Neuronal stem cell (in vitro differentiated cells): Measurements from ENCODE around the gene CDK11B.

Experiments used
- DNase-seq: peaks from one replicate; pipeline ENCODE4 v3.0.0-alpha.2; 2013; ENCODE audit warnings: low spot score
- H2AFZ ChIP-seq: one replicate; pipeline ENCODE4 v1.6.1; 2013; ENCODE audit warnings: mild to moderate bottlenecking, low read length, inconsistent platforms
- H2AK5ac ChIP-seq: 2 replicates; pipeline ENCODE4 v1.6.1; 2013; ENCODE audit warnings: low read depth, mild to moderate bottlenecking, inconsistent platforms, low read length, moderate library complexity, mixed read lengths
- H2BK120ac ChIP-seq: 2 replicates; pipeline ENCODE4 v1.6.1; 2013; ENCODE audit warnings: low read depth, mild to moderate bottlenecking, inconsistent platforms, low read length, moderate library complexity, mixed read lengths
- H2BK12ac ChIP-seq: one replicate; pipeline ENCODE4 v1.6.1; 2013; ENCODE audit warnings: low read length, inconsistent platforms
- H2BK15ac ChIP-seq: 2 replicates; pipeline ENCODE4 v1.6.1; 2013; ENCODE audit warnings: mild to moderate bottlenecking, low read length, inconsistent platforms, mixed read lengths
- H2BK5ac ChIP-seq: one replicate; pipeline ENCODE4 v1.6.1; 2013; ENCODE audit warnings: inconsistent platforms, mild to moderate bottlenecking, low read length, moderate library complexity
- H3K14ac ChIP-seq: one replicate; pipeline ENCODE4 v1.6.1; 2013; ENCODE audit warnings: low read length, inconsistent platforms
- H3K18ac ChIP-seq: 2 replicates; pipeline ENCODE4 v1.6.1; 2013; ENCODE audit warnings: low read length, inconsistent platforms
- H3K23ac ChIP-seq: 2 replicates; pipeline ENCODE4 v1.6.1; 2013; ENCODE audit warnings: low read depth, mild to moderate bottlenecking, mixed read lengths, low read length, inconsistent platforms; ENCODE audit not compliant: poor library complexity
- H3K27ac ChIP-seq: replicated peaks from 3 replicates; pipeline ENCODE4 v1.5.1; 2013; ENCODE audit warnings: low read length, inconsistent platforms
- H3K27me3 ChIP-seq, 3 experiments: 2 replicates each; pipeline ENCODE4 v1.6.1; 2013; ENCODE audit warnings: low read length in 3 of 3, mild to moderate bottlenecking in 2 of 3, inconsistent platforms in 1 of 3, low read depth in 1 of 3, mixed read lengths in 1 of 3, moderate library complexity in 1 of 3; ENCODE audit not compliant: control insufficient read depth in 3 of 3, insufficient read depth in 3 of 3
- H3K36me3 ChIP-seq, 2 donors: replicated peaks in 1 of 2; 2 replicates each; pipeline ENCODE4 v1.6.1; 2013; ENCODE audit warnings: low read length in 2 of 2; ENCODE audit not compliant: control insufficient read depth in 2 of 2, insufficient read depth in 2 of 2
- H3K4ac ChIP-seq: 2 replicates; pipeline ENCODE4 v1.6.1; 2013; ENCODE audit warnings: inconsistent platforms, mild to moderate bottlenecking, low read length, moderate library complexity
- H3K4me1 ChIP-seq, 2 donors: 1 replicate in 1 of 2; 2 replicates in 1 of 2; pipeline ENCODE4 v1.6.1; 2013; ENCODE audit warnings: low read length in 2 of 2, low read depth in 1 of 2; ENCODE audit not compliant: control insufficient read depth in 2 of 2, insufficient read depth in 1 of 2
- H3K4me2 ChIP-seq: one replicate; pipeline ENCODE4 v1.6.1; 2013; ENCODE audit warnings: mild to moderate bottlenecking, low read length, inconsistent platforms; ENCODE audit not compliant: insufficient read depth, poor library complexity, severe bottlenecking
- H3K4me3 ChIP-seq, 2 donors: 2 replicates each; pipeline ENCODE4 v1.5.1; 2013; ENCODE audit warnings: low read length in 2 of 2, mild to moderate bottlenecking in 2 of 2, inconsistent platforms in 1 of 2, moderate library complexity in 1 of 2
- H3K79me1 ChIP-seq: one replicate; pipeline ENCODE4 v1.6.1; 2013; ENCODE audit warnings: low read depth, mild to moderate bottlenecking, inconsistent platforms, low read length, moderate library complexity
- H3K9ac ChIP-seq: one replicate; pipeline ENCODE4 v1.6.1; 2013; ENCODE audit warnings: mild to moderate bottlenecking, low read depth, low read length, inconsistent platforms; ENCODE audit not compliant: poor library complexity
- H3K9me3 ChIP-seq, 2 donors: replicated peaks in 1 of 2; 2 replicates each; pipeline versions ENCODE3 to v1.6.1; 2013; ENCODE audit warnings: low read length in 2 of 2, mild to moderate bottlenecking in 2 of 2, inconsistent platforms in 1 of 2, low read depth in 1 of 2, mixed read lengths in 1 of 2, moderate library complexity in 1 of 2; ENCODE audit not compliant: control insufficient read depth in 2 of 2, insufficient read depth in 1 of 2
- H4K8ac ChIP-seq: one replicate; pipeline ENCODE4 v1.6.1; 2013; ENCODE audit warnings: low read depth, mild to moderate bottlenecking, inconsistent platforms, low read length, moderate library complexity
- H4K91ac ChIP-seq: one replicate; pipeline ENCODE4 v1.6.1; 2013; ENCODE audit warnings: low read length, low read depth, mild to moderate bottlenecking, inconsistent platforms; ENCODE audit not compliant: poor library complexity
- WGBS, 2 donors: extraction: QIAGEN DNeasy Blood & Tissue Kit; methylation state at CpG; one replicate each; pipeline ENCODE4 v1.1.7; 2013; ENCODE audit warnings: missing lambda C conversion rate in 2 of 2, mixed read lengths in 1 of 2; ENCODE audit not compliant: insufficient read length in 2 of 2, insufficient replicate concordance in 1 of 2; ENCODE audit errors: extremely low coverage in 2 of 2; 5-methylcytosine and 5-hydroxymethylcytosine counted together

Gene CDK11B

GRCh38 chr1:1599030-1599934 is 59.5 kb downstream of the CDK11B start:
- peaks cover 0 to 2% of the 10 kb centered on the region in 2 donors for H3K9me3 ChIP-seq
- H3K18ac ChIP-seq: peak overlapping the region; percentile 92
- peaks cover 10 to 22% of the 10 kb centered on the region in 2 donors for H3K4me1 ChIP-seq
- peak overlapping the region; percentile 96 for H3K23ac ChIP-seq
- no peak overlapping the region for H2BK15ac ChIP-seq
- no peaks in the 10 kb centered on the region for H3K36me3 ChIP-seq
- peak overlapping the region; percentile 41 for H2BK12ac ChIP-seq
- no peak overlapping the region for H2BK120ac ChIP-seq
- peak overlapping the region; percentile 92 for H3K9ac ChIP-seq
- DNase-seq: peak; percentile 44
- H3K27ac ChIP-seq: no peak overlapping the region
- peaks cover 20 to 59% (median 26%) of the 10 kb centered on the region in 3 experiments for H3K27me3 ChIP-seq
- peak overlapping the region; percentile 30 for H2AK5ac ChIP-seq
- H4K8ac ChIP-seq: peak overlapping the region; percentile 43
- H3K4me2 ChIP-seq: peak overlapping the region; percentile 83
- H4K91ac ChIP-seq: no peak overlapping the region
- peak overlapping the region; percentile 61 to 84 for H3K4me3 ChIP-seq
- H3K79me1 ChIP-seq: peaks cover 2% of the 10 kb centered on the region
- H3K14ac ChIP-seq: peak overlapping the region; percentile 89
- H3K4ac ChIP-seq: no peak overlapping the region
- peak overlapping the region; percentile 86 for H2AFZ ChIP-seq
- H2BK5ac ChIP-seq: peak overlapping the region; percentile 24
- WGBS, 2 donors: no CpG with 5 or more reads among the region's 111 CpGs

- H3K79me1 ChIP-seq: peaks cover 2% of the 10 kb centered on the region
- no peaks in the 10 kb centered on the region for H3K36me3 ChIP-seq
- H3K27ac ChIP-seq: no peak overlapping the region
- H3K9me3 ChIP-seq: peaks cover 0 to 2% of the 10 kb centered on the region in 2 donors
- H3K14ac ChIP-seq: peak overlapping the region; percentile 89
- no peak overlapping the region for H4K91ac ChIP-seq
- no peak overlapping the region for H2BK15ac ChIP-seq
- H3K4me1 ChIP-seq: peaks cover 10 to 22% of the 10 kb centered on the region in 2 donors
- H2BK5ac ChIP-seq: peak overlapping the region; percentile 24
- H3K27me3 ChIP-seq: peaks cover 20 to 59% (median 26%) of the 10 kb centered on the region in 3 experiments
- H4K8ac ChIP-seq: no peak overlapping the region
- no peak overlapping the region for H3K4me2 ChIP-seq
- H3K4me3 ChIP-seq: no peak overlapping the region
- H3K23ac ChIP-seq: peak overlapping the region; percentile 96
- no CpG with 5 or more reads among the region's 13 CpGs for WGBS, 2 donors
- no peak overlapping the region for H3K4ac ChIP-seq
- H2BK120ac ChIP-seq: no peak overlapping the region
- no peak overlapping the region for H3K18ac ChIP-seq
- no peak overlapping the region for H2AFZ ChIP-seq
- H3K9ac ChIP-seq: peak overlapping the region; percentile 21
- peak overlapping the region; percentile 41 for H2BK12ac ChIP-seq
- no peak for DNase-seq
- H2AK5ac ChIP-seq: peak overlapping the region; percentile 30
Observed at GRCh38 chr1:1598720-1599029, 60.1 kb downstream of the CDK11B start.

- Histone ChIP-seq H3K27ac (no peak overlapping the region), H2AFZ (no peak overlapping the region), H3K23ac (peak overlapping the region; percentile 96), H3K14ac (peak overlapping the region; percentile 89), H2AK5ac (peak overlapping the region; percentile 30), H2BK15ac (no peak overlapping the region), H3K4me1 (peaks cover 10 to 22% of the 10 kb centered on the region in 2 donors), H3K9me3 (peaks cover 0 to 2% of the 10 kb centered on the region in 2 donors), H3K4me3 (no peak overlapping the region), H3K27me3 (peaks cover 20 to 59% (median 26%) of the 10 kb centered on the region in 3 experiments), H4K91ac (no peak overlapping the region), H4K8ac (no peak overlapping the region), H2BK5ac (no peak overlapping the region), H2BK120ac (no peak overlapping the region), H3K36me3 (no peaks in the 10 kb centered on the region), H3K18ac (no peak overlapping the region), H2BK12ac (no peak overlapping the region), H3K4ac (no peak overlapping the region), H3K79me1 (peaks cover 2% of the 10 kb centered on the region), H3K9ac (no peak overlapping the region), H3K4me2 (no peak overlapping the region)
- no CpG with 5 or more reads among the region's 28 CpGs for WGBS, 2 donors
- DNase-seq: no peak
Observed at GRCh38 chr1:1598051-1598719, 60.6 kb downstream of the CDK11B start.
